Body of pancreas (tissue), 4 donors: ENCODE results near the gene SH3PXD2B. TPM values are rescaled to one million over a fixed set of nuclear protein-coding genes. Genes with fewer than 3 reads are reported as not detected.

ENCODE experiments used
- ATAC-seq: fragments of 150-250 bp; one replicate; pipeline ENCODE4 v1.9.1; 2016
- DNase-seq, 4 donors: peaks; one replicate each; pipeline ENCODE4 v3.0.0-alpha.2; 2019
- H3K27ac ChIP-seq, 4 donors: fragments of 200-600 bp; sonication (generic); 1 replicate in 3 of 4; 2 replicates in 1 of 4; pipeline versions ENCODE4 v1.5.1 to v1.6.1; 2016 to 2019; ENCODE audit warnings: mild to moderate bottlenecking in 1 of 4, mixed read lengths in 1 of 4, moderate library complexity in 1 of 4
- H3K27me3 ChIP-seq, 2 donors: fragments of 200-600 bp; sonication (generic); one replicate each; pipeline ENCODE4 v1.6.0; 2016; ENCODE audit warnings: mild to moderate bottlenecking in 1 of 2
- H3K36me3 ChIP-seq, 2 donors: fragments of 200-600 bp; sonication (generic); replicated peaks in 1 of 2; 2 replicates each; pipeline ENCODE4 v1.5.1; 2016; ENCODE audit warnings: low read depth in 2 of 2; ENCODE audit not compliant: insufficient read depth in 1 of 2
- H3K4me1 ChIP-seq: fragments of 200-600 bp; sonication (generic); one replicate; pipeline ENCODE4 v1.6.0; 2016
- H3K4me3 ChIP-seq, 2 donors: fragments of 200-600 bp; sonication (generic); 1 replicate in 1 of 2; 2 replicates in 1 of 2; pipeline ENCODE4 v1.5.1; 2016 to 2019
- H3K9me3 ChIP-seq, 3 donors: fragments of 200-600 bp; sonication (generic); 1 replicate in 2 of 3; 2 replicates in 1 of 3; pipeline ENCODE4 v1.5.1; 2016
- CTCF ChIP-seq, 7 experiments: fragments of 450-650 bp in 4 of 7; fragments of 200-600 bp in 3 of 7; sonication (generic) in 3 of 7; IDR thresholded peaks; one replicate each; pipeline ENCODE4 v1.5.1; 2016 to 2019; ENCODE audit warnings: antibody characterized with exemption in 7 of 7
- POLR2A ChIP-seq, 3 donors: fragments of 450-650 bp; IDR thresholded peaks; one replicate each; pipeline ENCODE4 v1.6.1; 2016; ENCODE audit warnings: antibody characterized with exemption in 3 of 3, mild to moderate bottlenecking in 2 of 3
- WGBS, 2 donors: methylation state at CpG; one replicate each; pipeline ENCODE4 v1.1.5; 2017; 5-methylcytosine and 5-hydroxymethylcytosine counted together
- intact Hi-C: fragments of 100-400 bp; cut with DNase I; formaldehyde crosslinking; loops from one replicate; pipeline ENCODE4 v1.15.1; 2023
- total RNA-seq, 2 donors: library from RNA; depleted of rRNA; stranded (reverse); fragments of >200 nt; gene quantifications; one replicate each; pipeline ENCODE4 v1.1.0, GENCODE V29; 2016

Gene SH3PXD2B
- total RNA-seq, 2 donors from 2014 or later: 9.9 to 16.9 TPM

- Histone ChIP-seq H3K27ac (peak overlapping the region; percentile 80 to 92 (median 88)), H3K4me3 (no peak overlapping the region), H3K9me3 (no peaks in the 10 kb centered on the region), H3K27me3 (no peaks in the 10 kb centered on the region), H3K36me3 (no peaks in the 10 kb centered on the region), H3K4me1 (peaks cover 63% of the 10 kb centered on the region)
- DNase-seq: peak; percentile 52 to 73 (median 60)
- TF ChIP-seq POLR2A (IDR thresholded peaks at IDR 0.05) (no peak), CTCF (IDR thresholded peaks at IDR 0.05) (no peak)
- intact Hi-C loops: no loop called here
- peak; percentile 13 for ATAC-seq
- 34 to 38% methylated on average over 10 to 20 of the region's 20 CpGs for WGBS, 2 donors
These were observed 35.2 kb downstream of the SH3PXD2B start for GRCh38 chr5:172418862-172419814.

DNA sequence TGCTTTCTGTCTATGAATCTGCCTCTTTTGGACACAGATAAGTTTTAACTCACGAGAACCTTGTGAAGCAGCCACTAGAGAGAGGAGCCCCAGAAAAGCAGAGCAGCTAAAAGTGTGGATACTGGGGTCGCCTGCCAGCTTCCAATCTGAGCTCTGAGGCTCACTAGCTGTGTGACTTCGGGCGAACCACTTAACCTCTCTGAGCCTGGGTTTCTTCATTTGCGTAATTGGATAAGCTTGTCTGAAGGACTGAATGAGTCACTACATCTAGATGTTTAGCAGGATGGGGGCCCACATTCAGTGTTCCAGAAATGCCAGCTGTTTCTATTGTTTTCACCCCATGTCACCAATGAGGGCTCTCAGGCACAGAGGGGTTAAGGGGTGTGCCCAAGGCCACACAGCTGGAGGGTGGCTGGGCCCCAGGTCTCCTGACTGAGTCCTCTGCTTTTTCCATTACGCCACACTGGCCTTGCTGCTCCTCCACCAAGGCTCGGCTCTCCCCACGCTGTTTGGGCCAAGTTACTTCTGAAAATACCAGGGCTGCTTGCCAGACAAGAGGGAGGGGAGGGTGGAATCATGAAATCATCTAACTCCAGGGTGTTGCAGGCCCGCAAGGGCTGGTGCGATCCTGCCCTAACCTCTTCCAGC, 36.2 kb downstream of the SH3PXD2B start:
- no peaks in the 10 kb centered on the region for H3K9me3 ChIP-seq
- DNase-seq: peak; percentile 88 to 97 (median 94)
- ATAC-seq: peak; percentile 73
- H3K4me1 ChIP-seq: peaks cover 74% of the 10 kb centered on the region
- no peaks in the 10 kb centered on the region for H3K27me3 ChIP-seq
- 34 to 36% methylated on average over 9 to 10 of the region's 10 CpGs for WGBS, 2 donors
- intact Hi-C loops: no loop called here
- H3K27ac ChIP-seq: peak overlapping the region; percentile 80 to 92 (median 88)
- no peak overlapping the region for H3K4me3 ChIP-seq
- TF ChIP-seq CTCF (IDR thresholded peaks at IDR 0.05): no peak
- peak in 1 of 3 donors; percentile 37 for TF ChIP-seq POLR2A (IDR thresholded peaks at IDR 0.05)
- H3K36me3 ChIP-seq: no peaks in the 10 kb centered on the region

- H3K4me3 ChIP-seq: no peak overlapping the region
- intact Hi-C loops: no loop called here
- TF ChIP-seq CTCF (IDR thresholded peaks at IDR 0.05) (no peak), POLR2A (IDR thresholded peaks at IDR 0.05) (no peak)
- H3K9me3 ChIP-seq: no peaks in the 10 kb centered on the region
- peaks cover 75% of the 10 kb centered on the region for H3K4me1 ChIP-seq
- H3K36me3 ChIP-seq: no peaks in the 10 kb centered on the region
- peak overlapping the region; percentile 80 to 92 (median 88) for H3K27ac ChIP-seq
- ATAC-seq (no peak), DNase-seq (no peak)
- WGBS, 2 donors: 59 to 68% methylated on average over 3 to 4 of the region's 4 CpGs
- H3K27me3 ChIP-seq: no peaks in the 10 kb centered on the region
These were observed 37.0 kb downstream of the SH3PXD2B start for GRCh38 chr5:172417130-172417841.

- Histone ChIP-seq H3K4me3 (no peak overlapping the region), H3K27ac (peak overlapping the region; percentile 46 to 72 (median 63)), H3K4me1 (peaks cover 69% of the 10 kb centered on the region), H3K27me3 (no peaks in the 10 kb centered on the region), H3K9me3 (no peaks in the 10 kb centered on the region), H3K36me3 (no peaks in the 10 kb centered on the region)
- WGBS, 2 donors: 86 to 91% methylated on average over 12 to 13 of the region's 13 CpGs
- TF ChIP-seq POLR2A (IDR thresholded peaks at IDR 0.05) (no peak), CTCF (IDR thresholded peaks at IDR 0.05) (no peak)
- intact Hi-C loops: no loop called here
- ATAC-seq (no peak), DNase-seq (no peak)
These were observed 38.7 kb downstream of the SH3PXD2B start for GRCh38 chr5:172415362-172416275.
